Keratinocyte (primary cell): ENCODE data around the gene MAP3K8. TPM values are rescaled to one million over a fixed set of nuclear protein-coding genes. Genes with fewer than 3 reads are reported as not detected.
A peak's percentile ranks its signal among the peaks of the same experiment; 100 is the strongest.

Source experiments
- DNase-seq: peaks from one replicate; pipeline ENCODE4 v3.0.0-alpha.2; 2011; ENCODE audit warnings: low read depth, missing footprints, low spot score
- FAIRE-seq: peaks from 2 replicates; lab custom pipeline; 2011; peaks lifted over from hg19 to GRCh38; lab: Jason Lieb, UNC
- H2AFZ ChIP-seq: 2 replicates; pipeline ENCODE4 v1.6.0; 2012; ENCODE audit warnings: low read length, control low read depth, inconsistent platforms; ENCODE audit not compliant: control insufficient read depth
- H3K27ac ChIP-seq: 2 replicates; pipeline ENCODE4 v1.5.1; 2011; ENCODE audit warnings: low read length; ENCODE audit not compliant: control insufficient read depth, insufficient read depth
- H3K27me3 ChIP-seq: 3 replicates; pipeline ENCODE4 v1.6.0; 2011; ENCODE audit warnings: low read length; ENCODE audit not compliant: control insufficient read depth, insufficient read depth; ENCODE audit errors: extremely low read depth
- H3K36me3 ChIP-seq, 2 experiments: 2 replicates in 1 of 2; 3 replicates in 1 of 2; pipeline ENCODE4 v1.5.1; 2011; ENCODE audit warnings: low read length in 2 of 2, mild to moderate bottlenecking in 1 of 2; ENCODE audit not compliant: control insufficient read depth in 2 of 2, insufficient read depth in 2 of 2; ENCODE audit errors: extremely low read depth in 1 of 2
- H3K4me1 ChIP-seq: 3 replicates; pipeline ENCODE4 v1.5.1; 2011; ENCODE audit warnings: low read length; ENCODE audit not compliant: control insufficient read depth, insufficient read depth; ENCODE audit errors: extremely low read depth
- H3K4me2 ChIP-seq: 3 replicates; pipeline ENCODE4 v1.6.0; 2011; ENCODE audit warnings: low read depth, low read length; ENCODE audit not compliant: control insufficient read depth, insufficient read depth; ENCODE audit errors: extremely low read depth
- H3K4me3 ChIP-seq, 3 experiments: fragments of 200-600 bp in 1 of 3; sonication (generic) in 1 of 3; 2 replicates in 2 of 3; 3 replicates in 1 of 3; pipeline ENCODE4 v1.5.1; 2011 to 2016; ENCODE audit warnings: low read length in 3 of 3, mild to moderate bottlenecking in 3 of 3, control low read depth in 2 of 3, inconsistent platforms in 1 of 3, low read depth in 1 of 3, mixed read lengths in 1 of 3, mixed run types in 1 of 3, moderate library complexity in 1 of 3; ENCODE audit not compliant: control insufficient read depth in 2 of 3, insufficient read depth in 2 of 3; ENCODE audit errors: extremely low read depth in 1 of 3
- H3K79me2 ChIP-seq: 2 replicates; pipeline ENCODE4 v1.6.0; 2012; ENCODE audit warnings: low read length; ENCODE audit not compliant: control insufficient read depth, insufficient read depth
- H3K9ac ChIP-seq: 3 replicates; pipeline ENCODE4 v1.6.0; 2011; ENCODE audit warnings: low read length; ENCODE audit not compliant: control insufficient read depth, insufficient read depth; ENCODE audit errors: extremely low read depth
- H3K9me1 ChIP-seq: 3 replicates; pipeline ENCODE4 v1.6.0; 2011; ENCODE audit warnings: low read length; ENCODE audit not compliant: control insufficient read depth, insufficient read depth; ENCODE audit errors: extremely low read depth
- H3K9me3 ChIP-seq: 2 replicates; pipeline ENCODE4 v1.5.1; 2012; ENCODE audit warnings: low read depth, low read length; ENCODE audit not compliant: control insufficient read depth
- H4K20me1 ChIP-seq: 3 replicates; pipeline ENCODE4 v1.6.0; 2011; ENCODE audit warnings: low read length; ENCODE audit not compliant: control insufficient read depth, insufficient read depth; ENCODE audit errors: extremely low read depth
- CTCF ChIP-seq, 3 experiments: IDR thresholded peaks in 1 of 3; conservative IDR thresholded peaks in 1 of 3; optimal IDR thresholded peaks in 1 of 3; 2 replicates in 2 of 3; 3 replicates in 1 of 3; pipeline versions ENCODE3 to v1.5.1; 2011; ENCODE audit warnings: low read length in 3 of 3, mild to moderate bottlenecking in 3 of 3, moderate library complexity in 2 of 3, control low read depth in 1 of 3, inconsistent platforms in 1 of 3; ENCODE audit not compliant: insufficient read depth in 2 of 3; ENCODE audit errors: extremely low read depth in 1 of 3
- EZH2 ChIP-seq: IDR thresholded peaks from one replicate; pipeline ENCODE4 v1.6.1; 2012; ENCODE audit warnings: inconsistent platforms, mild to moderate bottlenecking, low read length, moderate library complexity
- dilution Hi-C: fragments of 300-500 bp; cut with MboI; formaldehyde crosslinking; loops from one replicate; pipeline ENCODE4 v1.7.0; 2020; ENCODE audit warnings: low sequenced_read_pairs; ENCODE audit not compliant: extremely low pct_ligation_motif_present
- polyA plus RNA-seq, 5 experiments: library from polyadenylated mRNA; depleted of rRNA in 3 of 5; stranded (reverse) in 3 of 5; stranded (forward) in 1 of 5; unstranded in 1 of 5; fragments of >200 nt; gene quantifications; 1 replicate in 1 of 5; 2 replicates in 3 of 5; 3 replicates in 1 of 5; pipeline versions ENCODE4 v1.2.1 to v1.2.3, GENCODE V29; 2011 to 2012; ENCODE audit warnings: missing spikeins in 2 of 5, low read depth in 1 of 5, low replicate concordance in 1 of 5

The MAP3K8 gene
- polyA plus RNA-seq, 1 donor (not counting 4 experiments of a cell fraction or from before 2014, with no cell fraction given): 4.9 TPM

- Histone ChIP-seq H2AFZ (peak overlapping the region; percentile 81), H3K27ac (peak overlapping the region; percentile 32), H3K4me1 (peaks cover 28% of the 10 kb centered on the region), H3K79me2 (no peaks in the 10 kb centered on the region), H3K9ac (peak overlapping the region; percentile 63), H4K20me1 (no peaks in the 10 kb centered on the region), H3K4me2 (peak overlapping the region; percentile 59), H3K9me3 (no peaks in the 10 kb centered on the region), H3K4me3 (peak overlapping the region in 1 of 3 experiments; percentile 47), H3K27me3 (no peaks in the 10 kb centered on the region), H3K36me3 (no peaks in the 10 kb centered on the region), H3K9me1 (no peaks in the 10 kb centered on the region)
- FAIRE-seq (no peak), DNase-seq (no peak)
- TF ChIP-seq CTCF (optimal IDR thresholded peaks at IDR 0.05 in 1 of 3, IDR thresholded peaks at IDR 0.05 in 1 of 3, conservative IDR thresholded peaks at IDR 0.05 in 1 of 3; ENCODE audit: extremely low read depth in 1 of 3, insufficient read depth in 2 of 3, low read length in 3 of 3) (no peak), EZH2 (no peak)
- dilution Hi-C loops: no loop called here
These were observed 2.5 kb upstream of the MAP3K8 start for GRCh38 chr10:30431435-30431911.

DNA sequence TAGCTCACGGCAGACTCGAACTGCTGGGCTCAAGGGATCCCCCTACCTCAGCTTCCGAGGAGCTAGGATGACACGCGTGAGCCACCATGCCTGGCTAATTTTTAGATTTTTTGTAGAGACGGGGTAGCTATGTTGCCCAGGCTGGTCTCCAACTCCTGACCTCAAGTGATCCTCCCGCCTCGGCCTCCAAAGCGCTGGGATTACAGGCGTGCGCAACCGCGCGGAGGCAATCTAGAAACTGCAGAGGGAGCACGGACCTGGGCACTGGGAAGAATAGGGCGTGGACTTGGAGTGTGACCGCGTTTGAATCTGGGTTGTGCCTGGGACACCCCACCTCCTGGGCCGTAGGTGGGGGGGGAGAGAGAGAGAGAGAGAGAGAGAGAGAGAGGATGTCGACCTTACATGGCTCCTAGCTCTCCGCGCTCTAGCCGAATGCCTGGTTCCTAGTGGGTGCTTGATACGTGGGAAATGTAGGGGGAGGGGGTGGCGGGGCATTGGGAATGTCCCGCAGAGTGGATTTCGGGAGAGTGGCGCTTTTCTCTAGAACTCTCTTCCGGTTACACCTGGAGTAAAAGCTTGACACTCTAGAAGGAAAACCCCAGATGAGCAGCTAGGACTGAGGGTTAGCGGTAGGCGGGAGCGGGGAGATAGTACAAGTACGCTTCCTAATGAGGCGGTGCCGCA, 1.2 kb upstream of the MAP3K8 start:
- dilution Hi-C loops: no loop called here
- Histone ChIP-seq H3K9ac (peak overlapping the region; percentile 85), H3K4me3 (peak overlapping the region; percentile 72 to 79 (median 76)), H2AFZ (peak overlapping the region; percentile 83), H3K4me1 (peaks cover 41% of the 10 kb centered on the region), H4K20me1 (no peaks in the 10 kb centered on the region), H3K27me3 (no peaks in the 10 kb centered on the region), H3K36me3 (no peaks in the 10 kb centered on the region), H3K9me1 (no peaks in the 10 kb centered on the region), H3K27ac (peak overlapping the region; percentile 78), H3K79me2 (no peaks in the 10 kb centered on the region), H3K4me2 (peak overlapping the region; percentile 85), H3K9me3 (no peaks in the 10 kb centered on the region)
- DNase-seq (no peak), FAIRE-seq (no peak)
- TF ChIP-seq CTCF (optimal IDR thresholded peaks at IDR 0.05 in 1 of 3, IDR thresholded peaks at IDR 0.05 in 1 of 3, conservative IDR thresholded peaks at IDR 0.05 in 1 of 3; ENCODE audit: extremely low read depth in 1 of 3, insufficient read depth in 2 of 3, low read length in 3 of 3) (no peak), EZH2 (no peak)
